Measurements from ENCODE around the gene PRR18.
"Not testable (repeated sequence)": the region's sequence is repeated elsewhere in the genome, so short reads cannot be mapped to it uniquely, and the experiment has no call there.

The PRR18 gene

GRCh38 chr6:166308033-166308768, at the start of gene PRR18:
PRR18 (minus strand) TSS chr6:166308392; CDS start chr6:166308142, 250 bp downstream.
- DNase-seq, result no peak

- no peak for DNase-seq
These were observed 47.4 kb upstream of the PRR18 start for GRCh38 chr6:166355552-166355951.

- no peak for DNase-seq
These were observed 46.8 kb upstream of the PRR18 start for GRCh38 chr6:166354965-166355364.

- DNase-seq, result no peak
These were observed 46.0 kb upstream of the PRR18 start for GRCh38 chr6:166354143-166354542.

GRCh38 chr6:166353507-166353906, 45.3 kb upstream of the PRR18 start:
- DNase-seq, result no peak

GRCh38 chr6:166352923-166353322, 44.7 kb upstream of the PRR18 start:
- no peak for DNase-seq

GRCh38 chr6:166351715-166352285, 43.6 kb upstream of the PRR18 start:
- DNase-seq, result no peak

- no peak for DNase-seq
These were observed 40.2 kb upstream of the PRR18 start for GRCh38 chr6:166348305-166348949.

GRCh38 chr6:166346965-166347364, 38.8 kb upstream of the PRR18 start:
- DNase-seq, result no peak

GRCh38 chr6:166346449-166346848, 38.3 kb upstream of the PRR18 start:
- DNase-seq, result no peak

GRCh38 chr6:166345672-166346071, 37.5 kb upstream of the PRR18 start:
- not testable (repeated sequence) for DNase-seq

GRCh38 chr6:166344921-166345320, 36.7 kb upstream of the PRR18 start:
- not testable (repeated sequence) for DNase-seq

- DNase-seq, result no peak
These were observed 36.0 kb upstream of the PRR18 start for GRCh38 chr6:166344240-166344639.

- DNase-seq, result no peak
These were observed 34.9 kb upstream of the PRR18 start for GRCh38 chr6:166343150-166343487.

GRCh38 chr6:166342349-166343149, 34.4 kb upstream of the PRR18 start, which contains the start of gene SFT2D1:
SFT2D1 (minus strand) TSS chr6:166342545; CDS start chr6:166342481, 64 bp downstream.
- DNase-seq, result peak; percentile 72

GRCh38 chr6:166341977-166342348, 33.8 kb upstream of the PRR18 start:
- no peak for DNase-seq

- DNase-seq, result no peak
These were observed 33.3 kb upstream of the PRR18 start for GRCh38 chr6:166341464-166341863.

- DNase-seq, result no peak
These were observed 30.7 kb upstream of the PRR18 start for GRCh38 chr6:166338854-166339253.

GRCh38 chr6:166336847-166337246, 28.7 kb upstream of the PRR18 start:
- DNase-seq, result no peak

- DNase-seq, result no peak
These were observed 27.4 kb upstream of the PRR18 start for GRCh38 chr6:166335378-166336302.

- DNase-seq, result no peak
These were observed 26.7 kb upstream of the PRR18 start for GRCh38 chr6:166334878-166335277.

Data from NCI-H226 (cell line).